ENCODE results near the gene DYNC1I1.

Gene DYNC1I1

DNA sequence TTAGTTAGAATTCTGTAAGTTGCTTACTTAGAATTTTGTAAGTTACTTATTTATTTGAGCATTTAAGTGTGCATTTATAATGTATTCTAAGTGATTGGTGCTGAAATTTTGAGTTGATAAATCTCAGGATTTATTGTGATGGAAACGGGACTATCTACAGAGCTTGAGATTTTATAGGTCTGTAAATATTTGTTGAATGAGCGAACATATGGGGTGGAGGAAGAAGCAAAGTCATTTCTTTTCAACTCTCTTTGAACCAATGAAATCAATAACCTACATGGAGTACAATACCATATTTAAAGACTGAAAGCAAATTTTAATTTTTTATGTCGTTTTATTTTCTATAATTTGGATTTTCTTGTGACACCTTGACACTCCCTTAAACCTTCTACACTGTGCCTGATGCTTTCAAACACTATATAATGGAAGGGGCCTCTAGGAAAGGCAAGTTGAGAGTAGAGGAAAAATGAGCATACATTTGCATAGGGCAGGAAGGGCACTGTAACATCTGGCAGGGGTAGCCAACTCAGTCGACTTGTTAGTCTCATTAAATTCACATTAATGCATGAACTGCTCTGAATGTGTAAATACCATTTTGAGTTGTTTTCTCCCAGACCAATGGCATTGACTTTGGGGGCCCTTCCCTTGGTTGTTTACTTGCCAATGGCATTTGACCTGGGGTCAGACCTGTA, 204.2 kb downstream of the DYNC1I1 start:
- DNase-seq = no peak

DNA sequence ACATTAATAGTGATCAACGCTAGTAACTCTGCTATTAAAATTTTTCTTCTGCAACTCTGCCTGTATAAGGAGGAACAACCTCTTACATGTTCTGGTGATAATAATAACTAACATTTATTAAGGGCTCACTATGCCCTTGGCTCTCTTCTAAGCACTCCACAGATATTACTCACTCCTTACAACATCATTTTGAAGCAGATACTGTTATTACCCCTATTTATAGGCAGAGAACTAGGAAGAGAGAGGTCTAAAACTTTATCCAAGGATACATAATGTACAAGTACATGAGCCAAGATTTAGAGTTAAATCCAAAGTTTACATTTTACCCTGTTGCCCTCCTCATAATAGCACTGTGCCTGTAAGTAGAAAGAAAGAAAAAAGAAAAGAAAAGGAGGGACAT, 205.6 kb downstream of the DYNC1I1 start:
- DNase-seq = no peak

DNA sequence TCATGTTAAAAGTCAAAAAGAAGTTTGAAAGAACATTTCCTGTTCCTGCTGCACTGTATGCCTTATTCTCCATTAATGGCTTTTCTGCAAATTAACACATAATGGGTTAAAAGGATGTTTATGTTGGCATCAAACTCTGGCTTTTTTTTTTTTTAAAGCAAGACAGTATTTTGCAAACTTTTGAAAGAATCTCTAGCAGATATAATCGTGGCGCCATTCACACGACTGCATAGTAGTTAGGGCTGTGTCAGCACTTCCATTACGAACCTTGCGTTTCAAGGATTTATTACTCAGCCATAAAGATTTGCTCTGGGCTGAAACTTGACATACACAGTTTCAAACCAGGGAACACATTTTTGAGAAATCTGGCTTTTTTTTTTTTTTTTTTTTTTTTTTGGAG, 207.8 kb downstream of the DYNC1I1 start:
- DNase-seq = no peak

DNA sequence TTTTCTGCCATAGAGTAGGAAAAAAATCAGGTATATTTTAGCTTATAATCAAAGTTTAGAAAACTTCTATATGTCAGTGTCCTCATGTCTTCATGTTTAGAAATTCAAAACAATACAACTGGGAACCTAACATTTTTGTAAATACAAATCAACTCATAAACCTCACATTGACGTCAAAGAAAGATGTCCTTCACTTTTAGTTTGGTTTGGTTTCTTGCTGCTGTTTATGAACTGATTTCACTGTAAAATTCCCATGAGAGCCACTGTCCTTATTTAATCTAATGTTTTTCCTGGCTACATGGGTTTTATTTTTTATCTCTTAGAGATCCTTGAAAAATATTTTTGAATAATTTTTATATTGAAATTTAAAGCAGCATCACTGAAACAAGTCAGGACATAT, 208.4 kb downstream of the DYNC1I1 start:
- DNase-seq = no peak

DNA sequence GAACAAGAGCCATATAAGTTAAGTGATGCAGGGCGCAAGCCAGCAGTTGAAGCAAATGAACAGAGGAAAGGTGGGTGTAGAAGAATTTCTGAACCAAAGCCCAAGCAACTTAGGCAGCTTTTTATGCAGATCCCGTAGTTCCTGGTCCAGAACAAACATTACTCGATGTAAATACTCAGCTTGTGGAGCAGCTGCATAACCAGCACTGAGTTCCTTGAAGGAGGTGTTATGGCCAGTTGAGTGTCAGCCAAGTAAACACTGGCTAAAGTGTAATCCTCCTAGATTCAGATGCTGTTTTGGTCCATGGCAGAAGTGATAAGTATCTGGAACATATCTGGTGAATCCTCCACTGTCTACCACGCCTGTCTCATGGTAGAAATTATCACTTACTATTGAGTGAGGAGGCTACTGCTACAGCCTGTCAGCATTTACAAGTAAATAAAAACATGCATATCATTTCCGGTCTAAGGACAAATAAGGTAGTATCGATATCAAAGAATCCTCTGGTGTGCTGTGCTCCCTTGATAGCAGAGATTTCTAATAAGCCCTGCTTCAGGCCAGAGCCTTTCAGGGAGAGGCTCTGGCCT, 213.9 kb downstream of the DYNC1I1 start:
- no peak for DNase-seq

DNA sequence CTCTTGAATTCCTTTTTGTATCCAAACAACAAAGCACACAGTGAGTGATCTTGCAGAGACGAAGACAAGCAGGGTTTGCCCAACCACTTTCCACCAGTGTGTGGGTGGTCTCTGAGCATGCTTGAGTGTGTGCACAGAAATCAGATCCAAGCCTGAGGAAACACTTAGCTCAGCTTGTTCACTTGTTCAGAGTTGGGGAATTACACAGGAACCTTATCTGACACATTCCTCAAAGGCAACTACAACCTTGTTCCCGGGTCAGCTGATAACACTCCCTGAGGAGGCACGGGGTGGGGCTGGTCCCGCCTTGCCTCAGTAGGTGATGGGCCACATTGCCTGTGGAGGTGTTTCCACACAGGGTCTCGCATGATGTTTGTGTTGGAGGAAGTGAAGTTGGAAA, 216.9 kb downstream of the DYNC1I1 start:
- DNase-seq = no peak

DNA sequence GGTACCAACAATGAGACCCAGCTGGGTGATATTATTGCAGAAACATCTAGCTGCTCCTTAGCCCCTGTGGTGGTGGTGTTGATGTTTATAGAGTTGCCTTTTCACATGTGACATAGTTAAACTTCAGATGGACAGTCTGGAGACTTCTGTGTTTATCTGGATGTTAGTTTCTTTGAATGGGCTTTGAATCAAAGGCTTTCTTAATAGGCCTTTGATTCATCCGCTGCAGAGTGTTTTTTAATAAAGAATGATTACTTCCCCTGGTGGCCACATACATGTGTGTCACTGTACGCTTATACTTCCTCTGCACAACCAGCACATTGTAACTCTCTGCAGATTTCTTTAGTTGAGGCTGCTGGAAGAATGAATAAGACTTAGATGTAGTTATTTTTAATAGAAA, 221.0 kb downstream of the DYNC1I1 start:
- no peak for DNase-seq

DNA sequence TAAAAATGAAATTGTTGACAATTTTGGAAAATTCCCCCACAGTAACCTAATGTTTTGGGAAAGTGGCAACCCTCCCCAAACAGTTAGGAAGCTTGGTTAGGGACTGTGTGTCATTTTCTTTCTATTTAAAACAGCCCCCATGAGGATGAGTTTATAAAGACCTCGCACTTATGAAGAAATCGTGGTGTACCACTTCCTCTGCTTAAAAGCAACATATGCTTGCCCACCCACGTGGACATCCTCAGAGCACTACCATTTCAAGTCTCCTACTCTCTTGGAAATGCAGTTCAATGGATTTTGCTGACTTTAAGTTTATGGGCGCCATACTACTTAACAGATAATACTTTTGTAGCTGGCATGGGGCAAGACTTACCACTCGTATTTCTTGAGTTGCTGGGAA, 223.8 kb downstream of the DYNC1I1 start:
- DNase-seq = no peak

DNA sequence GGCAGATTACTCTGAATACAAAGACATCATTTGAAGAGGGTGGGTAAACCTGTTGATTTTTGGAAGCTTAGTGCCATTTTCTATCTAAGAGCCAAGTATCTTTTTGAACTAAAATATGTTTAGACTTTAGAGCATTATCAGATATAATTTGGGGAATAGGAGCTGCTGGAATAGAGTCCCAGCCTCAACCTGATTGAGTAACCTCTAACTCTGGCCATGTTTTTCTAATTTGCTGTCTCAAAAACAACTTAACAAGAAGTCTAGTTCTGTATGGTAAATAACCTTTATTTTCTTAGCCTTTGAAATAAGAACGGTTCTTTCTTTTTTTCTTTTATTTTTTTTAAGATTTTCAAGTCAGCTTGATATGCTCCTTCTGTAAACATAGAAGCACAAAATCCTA, 224.5 kb downstream of the DYNC1I1 start:
- DNase-seq = no peak

DNA sequence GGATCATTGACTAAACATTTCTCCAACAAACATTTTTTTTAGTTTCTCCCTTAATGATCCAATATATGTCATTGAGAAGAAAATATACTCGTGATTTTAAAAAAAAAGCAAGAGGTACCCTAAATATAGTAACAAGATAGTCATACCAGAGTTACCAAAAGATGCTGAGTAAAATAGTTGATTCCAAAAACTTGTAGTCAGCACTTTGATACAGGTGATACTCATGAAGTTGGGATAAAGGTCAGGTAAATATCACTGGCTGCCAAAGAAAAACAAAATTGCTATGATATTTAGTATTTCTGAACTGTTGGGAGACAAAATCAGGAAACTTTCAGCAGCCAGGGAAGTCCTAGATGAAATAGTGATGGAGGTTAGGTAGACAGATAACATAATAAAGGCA, 225.3 kb downstream of the DYNC1I1 start:
- DNase-seq = no peak

DNA sequence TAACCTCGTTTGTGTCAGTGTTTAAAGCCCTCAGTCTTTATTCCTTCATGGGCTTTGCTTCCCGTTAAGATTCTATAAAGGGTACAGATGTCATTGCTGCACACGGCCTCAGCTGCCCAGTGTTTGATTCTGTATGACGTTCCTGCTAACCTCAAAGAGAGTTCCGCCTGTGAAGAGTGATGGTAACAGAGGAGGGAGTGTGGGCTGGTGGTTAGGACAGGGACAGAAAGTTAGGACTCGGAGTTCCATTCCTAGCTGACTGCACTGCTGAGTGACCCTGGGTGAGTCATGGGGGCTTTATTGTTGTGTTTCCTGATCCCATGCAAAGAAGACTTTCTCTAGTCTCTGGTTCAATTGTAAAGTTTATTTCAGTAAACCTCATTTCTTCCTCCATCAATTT, 227.1 kb downstream of the DYNC1I1 start:
- DNase-seq = no peak

DNA sequence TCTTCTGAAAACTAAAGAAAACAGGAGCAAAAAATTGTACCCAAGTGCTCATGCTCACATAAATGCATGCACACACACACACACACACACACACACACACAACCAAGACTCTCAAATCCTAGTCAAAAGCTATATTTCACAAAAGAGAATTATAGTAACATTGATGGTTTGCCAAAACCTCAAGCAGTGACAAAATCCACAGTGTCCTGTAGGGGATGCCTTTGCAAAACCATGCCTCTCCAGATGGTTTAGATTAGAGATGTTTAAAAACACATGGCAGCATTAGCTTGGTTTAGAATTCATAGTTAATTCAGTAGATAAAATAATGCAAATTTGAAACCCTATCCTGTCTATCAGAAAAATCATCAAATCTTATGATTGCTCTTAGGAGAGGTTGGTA, 232.2 kb downstream of the DYNC1I1 start:
- DNase-seq = no peak

DNA sequence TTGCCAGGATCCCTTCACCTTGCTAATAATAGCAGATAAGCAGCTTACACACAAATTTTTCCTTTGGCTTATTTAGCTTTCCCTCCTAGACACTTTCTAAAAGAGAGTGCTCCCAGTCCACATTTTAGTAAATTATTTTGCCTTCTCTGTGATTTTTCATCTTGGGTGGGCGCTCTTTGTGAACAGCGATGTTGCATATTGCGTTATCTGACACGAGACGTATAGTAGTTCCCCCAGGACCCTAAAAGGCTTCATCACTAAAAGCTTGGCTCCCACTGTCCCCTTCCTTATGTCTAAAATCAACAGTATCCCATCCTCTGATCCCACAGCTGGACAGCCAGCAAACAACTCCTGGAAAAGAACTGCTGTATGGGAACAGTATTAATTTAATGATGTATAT, 232.9 kb downstream of the DYNC1I1 start:
- DNase-seq = no peak

DNA sequence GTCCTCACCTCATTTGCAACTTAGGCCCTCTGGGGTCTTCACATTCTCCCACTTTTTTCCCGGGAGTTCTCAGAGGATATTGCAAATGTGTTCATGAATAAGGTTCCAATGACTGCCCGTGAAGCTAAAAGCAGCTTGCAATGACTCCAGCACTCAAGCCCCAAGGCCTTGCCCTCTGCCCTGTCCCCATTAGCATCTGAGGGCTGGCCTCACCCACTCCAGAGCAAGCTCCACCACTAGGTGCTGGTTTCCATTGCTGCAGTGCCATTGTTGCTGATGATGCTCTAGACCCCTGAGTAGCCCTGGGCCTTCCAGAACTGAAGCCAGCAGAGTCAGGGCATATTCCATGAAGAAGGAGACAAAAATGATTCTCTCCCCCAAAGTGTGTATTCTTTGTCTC, 236.8 kb downstream of the DYNC1I1 start:
- DNase-seq = no peak

DNA sequence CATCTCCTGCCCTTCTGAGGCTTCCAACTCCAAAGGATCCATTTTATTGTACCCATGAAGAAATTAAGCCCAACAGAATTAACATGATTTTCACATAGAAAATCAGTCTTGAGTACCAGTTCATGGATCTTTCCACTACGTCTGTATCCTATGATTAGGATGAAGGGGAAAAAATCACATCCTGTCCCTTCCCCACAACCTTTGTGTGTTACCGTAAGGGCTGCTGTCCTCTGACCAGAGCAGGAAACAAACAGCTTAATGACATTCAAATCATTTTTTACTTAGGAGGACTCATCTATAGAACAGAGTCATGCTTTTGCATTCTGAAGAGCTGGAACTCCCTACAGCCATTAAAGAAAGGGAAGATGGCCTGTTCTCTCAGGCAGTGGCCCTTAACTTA, 241.5 kb downstream of the DYNC1I1 start:
- no peak for DNase-seq

DNA sequence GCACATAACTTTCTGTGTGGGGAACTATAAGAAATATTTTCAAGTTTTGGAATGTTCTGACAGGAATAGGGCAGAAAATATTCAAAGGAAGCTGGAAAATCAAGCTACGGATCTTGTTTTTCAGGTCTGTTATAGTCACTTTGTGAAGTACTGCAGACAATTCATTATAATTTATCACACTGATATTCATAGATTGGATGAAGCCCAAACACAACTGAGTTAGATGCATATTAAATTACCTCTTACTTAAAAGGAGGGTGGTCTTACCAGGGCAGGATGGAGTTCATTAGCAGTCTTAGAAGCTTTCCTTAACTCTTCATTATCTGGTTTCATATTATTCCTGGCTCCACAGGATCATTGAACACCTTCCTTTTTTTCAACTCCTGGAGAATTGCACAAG, 242.3 kb downstream of the DYNC1I1 start:
- DNase-seq = no peak

DNA sequence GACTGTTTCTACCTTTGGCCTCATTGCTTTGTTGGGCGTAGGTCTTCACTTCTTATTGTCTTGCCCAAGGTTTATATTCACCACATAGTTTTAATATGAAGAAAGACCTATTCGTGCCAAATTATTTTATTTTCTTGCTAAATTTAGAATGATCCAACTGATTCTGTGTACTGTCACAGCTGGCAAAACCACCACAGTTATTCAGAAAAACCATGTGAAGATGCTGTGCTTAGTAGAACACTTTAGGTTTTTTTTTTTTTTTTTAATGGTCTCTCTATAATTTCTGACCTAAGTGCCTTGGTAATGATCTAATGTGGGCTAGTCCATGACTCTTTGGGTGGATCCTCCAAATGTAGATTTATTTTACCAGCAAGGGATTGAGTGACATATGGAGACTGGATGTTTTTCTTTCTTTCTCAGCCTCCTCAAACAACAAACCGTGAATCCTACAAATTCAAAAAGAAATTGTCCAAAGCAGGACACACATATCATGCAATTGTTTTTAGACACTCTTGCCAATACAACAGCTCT, 243.8 kb downstream of the DYNC1I1 start:
- DNase-seq = no peak

DNA sequence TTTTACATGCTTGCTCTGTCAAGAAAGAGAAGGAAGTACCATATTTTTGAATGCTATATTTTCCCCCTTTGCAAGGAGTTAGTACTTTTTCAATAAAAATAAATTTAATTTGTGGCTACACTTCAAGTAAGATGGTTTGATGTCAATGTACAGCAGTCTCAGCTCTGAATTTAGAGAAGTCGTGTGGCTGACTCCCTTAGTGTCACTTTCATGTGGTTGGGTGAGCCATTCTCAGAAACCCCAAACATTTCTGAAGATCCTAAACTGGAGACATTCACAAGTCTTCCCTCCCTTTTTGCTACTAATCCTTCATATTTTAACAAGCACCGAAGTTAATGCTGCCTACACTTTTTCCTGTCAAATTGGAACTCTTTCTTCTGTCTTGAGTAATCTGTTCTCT, 244.4 kb downstream of the DYNC1I1 start:
- no peak for DNase-seq

DNA sequence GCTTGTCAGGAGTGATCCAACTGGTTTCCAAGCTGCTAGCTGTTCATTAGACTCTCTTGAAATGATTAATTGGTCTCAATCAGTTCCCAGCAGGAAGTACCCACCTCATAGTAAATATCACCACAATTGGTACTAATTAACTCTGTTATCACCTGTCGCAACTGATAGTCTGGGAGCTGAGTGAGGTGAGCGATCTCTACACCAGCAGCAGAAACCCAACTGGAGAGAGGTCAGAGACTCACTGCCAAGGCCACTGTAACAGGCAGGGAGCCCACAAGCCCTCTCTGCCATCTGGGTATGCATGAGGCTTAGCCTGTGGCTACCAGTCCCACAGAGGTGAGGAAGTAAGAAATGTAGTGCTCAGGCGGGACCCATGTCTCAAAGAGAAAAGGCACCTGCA, 245.5 kb downstream of the DYNC1I1 start:
- no peak for DNase-seq

DNA sequence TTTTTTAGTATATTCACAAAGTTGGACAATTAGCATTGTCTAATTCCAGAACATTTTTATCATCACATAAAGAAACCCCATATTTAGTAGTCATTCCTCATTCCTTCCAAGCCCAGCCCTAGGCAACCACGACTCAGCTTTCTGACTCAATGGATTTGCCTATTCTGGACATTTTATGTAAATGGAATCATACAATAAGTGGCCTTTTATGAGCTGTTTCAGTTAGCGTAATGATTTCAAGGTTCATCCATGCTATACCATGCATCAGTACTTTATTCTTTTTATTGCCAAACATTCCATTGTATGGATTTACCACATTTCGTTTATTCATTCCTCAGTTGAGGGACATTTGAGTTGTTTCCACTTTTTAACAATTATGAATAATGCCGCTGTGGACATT, 249.2 kb downstream of the DYNC1I1 start:
- DNase-seq = no peak

DNA sequence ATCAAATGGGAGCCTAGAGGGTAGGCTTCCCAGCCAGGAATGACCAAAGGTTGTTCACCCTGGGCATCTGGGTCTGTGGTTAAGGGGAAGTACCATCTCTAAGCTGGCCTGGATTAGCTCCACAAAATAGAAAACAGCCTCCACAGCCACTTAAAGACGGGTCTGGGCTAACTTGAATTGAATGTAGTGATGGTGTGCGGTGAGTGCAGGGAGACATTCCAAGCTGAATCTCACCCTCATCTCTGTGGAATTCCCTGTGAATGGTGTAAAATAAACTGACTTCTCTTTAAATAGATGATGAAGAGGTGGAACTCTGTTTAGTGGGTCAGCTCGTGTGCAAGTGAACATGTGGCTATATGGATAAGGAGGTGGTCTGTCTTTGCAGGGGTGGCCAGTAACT, 251.0 kb downstream of the DYNC1I1 start:
- no peak for DNase-seq

DNA sequence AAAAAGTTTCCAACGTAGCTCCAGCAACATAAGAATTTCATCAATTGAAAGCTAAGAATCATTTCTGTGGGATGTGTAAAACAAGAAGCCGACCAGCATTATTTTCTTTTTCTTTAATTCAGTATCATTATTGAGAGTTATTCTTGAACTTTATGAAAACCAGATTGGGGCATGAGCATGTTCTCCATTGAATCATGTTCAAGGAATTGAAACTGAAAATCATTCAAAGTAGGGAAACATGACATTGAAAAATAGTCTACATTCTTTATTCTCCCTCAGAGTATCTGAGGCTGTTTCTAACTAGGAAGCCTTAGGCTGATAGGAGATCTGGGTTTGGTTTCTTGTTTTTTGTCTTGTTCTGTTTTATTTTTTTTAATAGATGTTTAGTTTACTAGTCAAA, 253.7 kb downstream of the DYNC1I1 start:
- DNase-seq = no peak

DNA sequence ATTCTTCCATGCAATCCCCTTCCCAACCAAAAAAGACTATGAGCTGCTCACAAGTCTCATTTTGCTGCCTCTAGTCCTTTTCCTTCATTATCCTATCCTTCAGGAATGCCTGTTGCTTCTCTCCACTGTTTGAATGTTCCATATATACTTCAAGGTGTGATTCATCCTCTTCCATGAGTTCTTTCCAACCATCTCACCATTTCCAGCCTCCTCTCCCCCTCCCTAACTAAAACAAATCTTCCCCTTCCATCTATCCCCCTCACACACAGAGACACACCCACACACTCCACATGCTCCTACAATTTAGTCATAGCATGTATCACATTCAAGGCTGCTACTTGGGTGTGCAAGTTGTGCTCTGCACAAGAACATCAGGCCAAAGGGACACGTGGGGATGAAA, 254.3 kb downstream of the DYNC1I1 start:
- DNase-seq = no peak

DNA sequence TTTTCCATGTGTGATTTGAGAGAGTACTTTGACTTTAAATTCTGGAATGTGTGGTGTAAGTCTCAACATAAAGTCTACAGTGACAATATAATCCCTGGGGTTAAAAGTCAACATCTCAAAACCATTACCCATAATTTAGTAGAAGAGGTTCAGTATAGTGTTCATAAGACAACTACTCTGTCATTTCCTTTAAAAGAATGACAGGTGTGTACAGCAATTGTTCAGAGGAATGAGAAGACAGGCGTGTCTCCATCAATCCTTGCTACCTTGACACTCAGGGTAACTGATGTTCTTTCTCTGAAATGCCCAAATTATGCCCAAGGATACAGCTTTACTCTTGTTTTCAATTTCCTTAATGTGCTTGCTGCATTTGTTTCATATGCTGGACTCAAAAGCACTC, 256.4 kb downstream of the DYNC1I1 start:
- no peak for DNase-seq

DNA sequence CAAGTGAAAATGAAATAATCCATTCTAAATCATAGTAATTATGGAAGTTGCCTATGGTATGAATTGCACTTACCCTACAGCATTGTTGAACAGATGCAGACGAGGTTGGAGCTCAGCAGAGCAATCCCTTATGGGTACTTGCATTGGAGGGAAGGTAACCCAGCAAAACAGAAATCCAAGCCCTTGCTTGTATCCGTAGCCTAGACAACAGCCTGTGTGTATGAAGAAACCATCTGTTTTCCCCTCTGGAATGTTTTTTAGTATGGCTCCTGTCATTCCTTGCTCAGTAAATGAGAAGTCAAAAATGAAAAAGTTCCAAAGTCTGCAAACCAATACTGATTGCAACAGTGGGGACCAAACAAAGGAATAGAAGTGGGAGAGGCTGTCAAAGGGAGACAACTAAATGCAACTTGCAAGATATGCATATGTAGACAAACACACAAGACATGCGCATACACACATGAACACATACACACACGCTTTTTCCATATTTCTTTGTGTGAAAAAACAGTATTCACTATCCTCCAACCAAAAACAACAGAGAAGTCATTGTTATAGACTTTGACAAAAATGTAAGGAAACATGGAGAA, 260.8 kb downstream of the DYNC1I1 start:
- no peak for DNase-seq

Measured in stimulated activated CD4-positive, alpha-beta T cell treated with anti-CD3 and anti-CD28 coated beads, Interleukin-4, amount 100 ng/mL, for 24 hours (primary cell).